OCI-LY1 (cell line): ENCODE data around the gene KCNA2.

Source experiments
- CTCF ChIP-seq: fragments of 200-600 bp; sonication (generic), shearing (Covaris generic); IDR thresholded peaks from 2 replicates; pipeline ENCODE4 v1.5.1; 2017; ENCODE audit warnings: mild to moderate bottlenecking, antibody characterized with exemption, low read length, moderate library complexity, mixed read lengths
- EZH2 ChIP-seq: fragments of 200-600 bp; sonication (generic), shearing (Covaris generic); IDR thresholded peaks from 2 replicates; pipeline ENCODE4 v1.8.0; 2017; ENCODE audit warnings: borderline replicate concordance, mixed run types, mild to moderate bottlenecking, antibody characterized with exemption, low read length, moderate library complexity, mixed read lengths

GRCh38 chr1:110573314-110573713 is 32.8 kb downstream of the KCNA2 start:
- no peak for TF ChIP-seq CTCF
- TF ChIP-seq EZH2, result no peak
